Right lobe of liver (tissue), 4 donors: ENCODE data around the gene PWP2.

ENCODE experiments used
- CTCF ChIP-seq, 4 donors: fragments of 200-600 bp in 3 of 4; fragments of 450-650 bp in 1 of 4; IDR thresholded peaks; one replicate each; pipeline versions ENCODE4 v1.5.1 to v1.8.0; 2016 to 2022; ENCODE audit warnings: antibody characterized with exemption in 4 of 4, mild to moderate bottlenecking in 2 of 4
- POLR2A ChIP-seq: fragments of 450-650 bp; IDR thresholded peaks from one replicate; pipeline ENCODE4 v1.6.1; 2017; ENCODE audit warnings: antibody characterized with exemption, mild to moderate bottlenecking
- donor health status: DM: no; HTN: no; CAD: no.
- donor health status: DM: no; HTN: no; CAD: no.
- donor health status: DM: no; HTN: yes; CAD: no.

- no peak for TF ChIP-seq POLR2A
- TF ChIP-seq CTCF (IDR thresholded peaks at IDR 0.05): no peak
Observed at GRCh38 chr21:44090325-44090724, 16.9 kb upstream of the PWP2 start.
